GM12878 (cell line): ENCODE data around the gene FLT4. TPM values are rescaled to one million over a fixed set of nuclear protein-coding genes. Genes with fewer than 3 reads are reported as not detected.

Experiments
- ATAC-seq: fragments of 200-7000 bp; cut with Tn5 transposase; 3 replicates; pipeline ENCODE4 v1.9.1; 2020; ENCODE audit warnings: mild to moderate bottlenecking, moderate library complexity
- BruUV-seq: library from RNA; stranded (reverse); fragments of 400-500 nt; replicated peaks from 2 replicates; lab custom pipeline; 2021; lab: Mats Ljungman, UMichigan
- CTCF ChIA-PET: fragments of 300-600 bp; sonication (Branson Sonifier 250); formaldehyde crosslinking; extraction: SDS; loops from one replicate; lab custom pipeline; 2021; ENCODE audit warnings: inconsistent platforms; lab: Yijun Ruan, JAX
- POLR2A ChIA-PET: fragments of 350-600 bp; formaldehyde crosslinking; extraction: SDS; loops from one replicate; lab custom pipeline; 2021; ENCODE audit warnings: inconsistent platforms; lab: Charles Lee
- RAD21 ChIA-PET: fragments of 300-600 bp; sonication (Branson Sonifier 250); formaldehyde crosslinking; loops from one replicate; lab custom pipeline; 2023; ENCODE audit warnings: antibody characterized with exemption; ENCODE audit not compliant: unreplicated experiment; lab: Charles Lee
- SMC1A ChIA-PET: fragments of 300-600 bp; sonication (Branson Sonifier 250); formaldehyde crosslinking; loops from one replicate; lab custom pipeline; 2023; ENCODE audit not compliant: unreplicated experiment, uncharacterized antibody; lab: Charles Lee
- DNase-seq: peaks from one replicate; pipeline ENCODE4 v3.0.0-alpha.2; 2011; ENCODE audit warnings: low read depth, low spot score
- FAIRE-seq: peaks from 3 replicates; lab custom pipeline; 2011; peaks lifted over from hg19 to GRCh38; lab: Jason Lieb, UNC
- H2AFZ ChIP-seq: 2 replicates; pipeline ENCODE4 v1.6.0; 2011; ENCODE audit warnings: low read depth, low read length, control low read depth; ENCODE audit not compliant: control insufficient read depth
- H3K27ac ChIP-seq: 2 replicates; pipeline ENCODE4 v1.5.1; 2011; ENCODE audit warnings: control low read depth; ENCODE audit not compliant: control insufficient read depth, insufficient read depth
- H3K27me3 ChIP-seq, 2 experiments: replicated peaks in 1 of 2; 2 replicates each; pipeline versions ENCODE4 v1.6.0 to v1.6.1; 2011; ENCODE audit warnings: low read length in 1 of 2; ENCODE audit not compliant: control insufficient read depth in 2 of 2, insufficient read depth in 2 of 2
- H3K36me3 ChIP-seq, 2 experiments: 2 replicates each; pipeline ENCODE4 v1.5.1; 2011; ENCODE audit warnings: low read length in 1 of 2; ENCODE audit not compliant: control insufficient read depth in 2 of 2, insufficient read depth in 2 of 2
- H3K4me1 ChIP-seq: 2 replicates; pipeline ENCODE4 v1.6.1; 2011; ENCODE audit warnings: mild to moderate bottlenecking, low read length, moderate library complexity, mixed read lengths; ENCODE audit not compliant: control insufficient read depth, insufficient read depth
- H3K4me2 ChIP-seq: 2 replicates; pipeline ENCODE4 v1.6.0; 2011; ENCODE audit warnings: control low read depth; ENCODE audit not compliant: control insufficient read depth, insufficient read depth
- H3K4me3 ChIP-seq: fragments of 200-600 bp; sonication (generic); 2 replicates; pipeline ENCODE4 v1.5.1; 2016
- H3K79me2 ChIP-seq: 2 replicates; pipeline ENCODE4 v1.6.0; 2011; ENCODE audit warnings: low read length; ENCODE audit not compliant: control insufficient read depth, insufficient read depth
- H3K9ac ChIP-seq: 2 replicates; pipeline ENCODE4 v1.8.0; 2011; ENCODE audit warnings: low read length, control low read depth, mixed read lengths; ENCODE audit not compliant: control insufficient read depth, insufficient read depth
- H3K9me3 ChIP-seq: replicated peaks from 3 replicates; pipeline ENCODE4 v1.5.1; 2011; ENCODE audit warnings: mild to moderate bottlenecking, low read length; ENCODE audit not compliant: control insufficient read depth, insufficient read depth
- H4K20me1 ChIP-seq: 2 replicates; pipeline ENCODE4 v1.6.0; 2011; ENCODE audit not compliant: control insufficient read depth, insufficient read depth
- ASH2L ChIP-seq: fragments of 300-600, 200-600 bp; sonication (generic); IDR thresholded peaks from 2 replicates; pipeline ENCODE4 v1.6.1; 2017; ENCODE audit warnings: low read depth, mild to moderate bottlenecking, borderline replicate concordance
- CBX3 ChIP-seq: fragments of 200-600 bp; sonication (generic); IDR thresholded peaks from 2 replicates; pipeline ENCODE4 v1.6.1; 2016; ENCODE audit warnings: low read depth, borderline replicate concordance
- NR2F1 ChIP-seq: fragments of 450-650 bp; conservative IDR thresholded peaks from 2 replicates; pipeline ENCODE4 v1.6.1; 2017; ENCODE audit warnings: mild to moderate bottlenecking
- PAX5 ChIP-seq: IDR thresholded peaks from 2 replicates; pipeline ENCODE4 v1.6.1; 2011; ENCODE audit warnings: low read depth, low read length, borderline replicate concordance
- PML ChIP-seq: IDR thresholded peaks from 2 replicates; pipeline ENCODE4 v1.6.1; 2012; ENCODE audit warnings: low read length, inconsistent platforms
- POLR2A ChIP-seq: IDR thresholded peaks from 2 replicates; pipeline ENCODE4 v1.6.1; 2011; ENCODE audit warnings: low read depth, mild to moderate bottlenecking, low read length
- RELA ChIP-seq: fragments of 450-650 bp; IDR thresholded peaks from 2 replicates; pipeline ENCODE4 v1.8.0; 2014; ENCODE audit warnings: borderline replicate concordance; ENCODE audit not compliant: partially characterized antibody
- SUPT20H ChIP-seq: IDR thresholded peaks from 2 replicates; pipeline ENCODE4 v1.6.1; 2011; ENCODE audit warnings: low read depth, mild to moderate bottlenecking, low read length, moderate library complexity, borderline replicate concordance; ENCODE audit not compliant: control insufficient read depth
- SUZ12 ChIP-seq: fragments of 200-600 bp; sonication (generic); IDR thresholded peaks from one replicate; pipeline ENCODE4 v1.6.1; 2018; ENCODE audit warnings: antibody characterized with exemption, mild to moderate bottlenecking; ENCODE audit not compliant: unreplicated experiment
- TCF12 ChIP-seq: IDR thresholded peaks from 2 replicates; pipeline ENCODE4 v1.6.1; 2011; ENCODE audit warnings: low read depth, mild to moderate bottlenecking, low read length
- TCF7 ChIP-seq: IDR thresholded peaks from 2 replicates; pipeline ENCODE4 v1.6.1; 2014; ENCODE audit warnings: antibody characterized with exemption, borderline replicate concordance
- ZNF384 ChIP-seq: IDR thresholded peaks from 2 replicates; pipeline ENCODE4 v1.6.1; 2012; ENCODE audit warnings: low read depth, mild to moderate bottlenecking, low read length, improper control_type of control experiment, borderline replicate concordance
- ZNF592 ChIP-seq: fragments of 450-650 bp; IDR thresholded peaks from 2 replicates; pipeline ENCODE4 v1.6.1; 2017; ENCODE audit warnings: mild to moderate bottlenecking, moderate library complexity
- WGBS: methylation state at CpG from one replicate; pipeline ENCODE4 v1.1.6; 2016; ENCODE audit warnings: low lambda C conversion rate; ENCODE audit not compliant: insufficient replicate concordance, insufficient coverage; ENCODE audit errors: missing lambda C conversion rate; 5-methylcytosine and 5-hydroxymethylcytosine counted together
- in situ Hi-C: fragments of 300-500 bp; cut with MboI; formaldehyde crosslinking; loops from 9 replicates; pipeline ENCODE4 v1.14.3; 2018; ENCODE audit warnings: mixed read lengths
- intact Hi-C: fragments of 100-400 bp; cut with micrococcal nuclease; formaldehyde crosslinking; loops from one replicate; pipeline ENCODE4 v1.14.2; 2022; ENCODE audit not compliant: unreplicated experiment
- polyA plus RNA-seq, 11 experiments: library from polyadenylated mRNA; depleted of rRNA in 4 of 11; unstranded in 6 of 11; stranded (reverse) in 5 of 11; fragments of >200 nt; fragmentation: Nextera tagmentation in 4 of 11; fragmentation: Illumina TruSeq in 1 of 11; extraction: Ambion mirVana in 4 of 11; extraction: Trizol in 1 of 11; gene quantifications; 1 replicate in 1 of 11; 2 replicates in 10 of 11; pipeline versions ENCODE4 v1.2.1 to v1.2.3, GENCODE V29; 2011 to 2016; ENCODE audit warnings: inconsistent platforms in 2 of 11, missing spikeins in 2 of 11, low read depth in 1 of 11
- total RNA-seq, 4 experiments: library from RNA; depleted of rRNA in 3 of 4; stranded (reverse); fragments of >200 nt in 3 of 4; fragmentation: Illumina TruSeq in 1 of 4; extraction: Trizol in 1 of 4; gene quantifications; 2 replicates each; pipeline versions ENCODE4 v1.2.1 to v1.2.3, GENCODE V29; 2013 to 2021

FLT4 gene
- total and polyA plus RNA-seq, 10 of the 15 experiments (the other 5 are each of a cell fraction or from before 2014, with no cell fraction given) = 0.18 TPM; not detected in 9

- in situ Hi-C loops (no loop called here), intact Hi-C loops (no loop called here)
- no peak for DNase-seq
- no TSS peak for BruUV-seq
- Histone ChIP-seq H3K9ac (no peak overlapping the region), H3K9me3 (no peaks in the 10 kb centered on the region), H3K4me2 (no peak overlapping the region), H3K79me2 (no peaks in the 10 kb centered on the region), H3K4me1 (no peaks in the 10 kb centered on the region), H3K36me3 (no peaks in the 10 kb centered on the region), H3K27me3 (no peaks in the 10 kb centered on the region), H2AFZ (no peak overlapping the region), H4K20me1 (no peaks in the 10 kb centered on the region), H3K27ac (no peak overlapping the region), H3K4me3 (no peak overlapping the region)
- no peak for ATAC-seq
- ChIA-PET POLR2A (no interaction called here), CTCF (no interaction called here), RAD21 (no interaction called here), SMC1A (no interaction called here)
- FAIRE-seq = no peak
- TF ChIP-seq NR2F1 = no peak
- no peak for TF ChIP-seq CBX3
- no peak for TF ChIP-seq ASH2L
- no peak for TF ChIP-seq ZNF592
- no peak for TF ChIP-seq RELA
- no peak for TF ChIP-seq POLR2A
- no peak for TF ChIP-seq PML
- TF ChIP-seq SUZ12 = no peak
- no peak for TF ChIP-seq TCF7
- no peak for TF ChIP-seq PAX5
- no peak for TF ChIP-seq TCF12
- TF ChIP-seq SUPT20H = no peak
- no peak for TF ChIP-seq ZNF384
- 36% methylated on average over 3 of the region's 3 CpGs for WGBS
Observed at GRCh38 chr5:180639287-180639686, 10.1 kb downstream of the FLT4 start.
